ENCODE measurements around the gene DIS3L2. TPM values are rescaled to one million over a fixed set of nuclear protein-coding genes. Genes with fewer than 3 reads are reported as not detected.
"Not testable (repeated sequence)": the region's sequence is repeated elsewhere in the genome, so short reads cannot be mapped to it uniquely, and the experiment has no call there.

The DIS3L2 gene
- polyA plus RNA-seq, 3 donors, result 31.3 to 35.4 (median 33.2) TPM

DNA sequence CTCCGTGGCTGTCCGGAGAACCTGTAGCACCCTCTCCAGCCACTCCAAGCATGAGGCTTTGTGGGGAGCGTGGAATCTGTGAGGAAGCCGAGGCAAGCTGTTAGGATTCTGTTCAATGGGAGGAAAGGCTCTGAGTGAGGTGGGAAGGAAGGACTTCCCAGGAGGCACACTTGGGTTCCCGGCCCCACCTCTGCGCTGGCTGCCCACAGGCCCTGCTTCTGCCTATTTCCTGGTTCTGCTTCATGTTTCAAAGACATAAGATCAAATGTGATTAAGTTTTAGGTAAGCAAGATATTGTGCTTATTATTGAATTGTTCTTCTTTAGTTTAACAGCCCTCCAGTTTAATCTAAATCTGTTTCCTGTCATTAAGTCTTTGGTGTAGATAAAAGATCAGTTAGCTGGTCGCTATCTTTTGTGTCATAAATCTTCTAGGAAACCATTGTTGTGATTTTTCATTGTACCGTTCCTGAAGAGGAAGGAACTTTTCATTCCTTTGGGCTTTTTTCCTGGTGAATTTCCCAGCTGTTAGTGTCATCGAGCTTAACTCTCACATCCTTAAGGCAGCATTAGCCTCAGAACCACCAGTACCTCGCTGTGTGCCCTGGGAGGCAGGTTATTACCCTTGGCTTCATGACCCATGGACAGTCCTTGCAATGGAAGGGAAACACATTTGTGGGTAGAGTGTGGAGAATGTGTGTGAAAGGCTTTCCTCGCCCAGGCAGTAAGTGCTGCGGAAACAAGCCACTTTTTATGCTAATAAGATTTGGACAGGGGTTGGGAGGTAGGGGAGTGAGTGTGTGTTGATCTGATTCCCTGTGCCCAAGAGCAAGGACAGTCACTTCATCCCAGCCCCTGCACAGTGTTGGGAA lies 355.2 kb downstream of the DIS3L2 start:
- DNase-seq (ENCODE audit: low read depth in 3 of 3, low spot score in 2 of 3), result no peak

GRCh38 chr2:232318169-232318855 lies 356.8 kb downstream of the DIS3L2 start:
- no peak for DNase-seq (ENCODE audit: low read depth in 3 of 3, low spot score in 2 of 3)

GRCh38 chr2:232319067-232319802 lies 357.7 kb downstream of the DIS3L2 start:
- no peak for DNase-seq (ENCODE audit: low read depth in 3 of 3, low spot score in 2 of 3)

DNA sequence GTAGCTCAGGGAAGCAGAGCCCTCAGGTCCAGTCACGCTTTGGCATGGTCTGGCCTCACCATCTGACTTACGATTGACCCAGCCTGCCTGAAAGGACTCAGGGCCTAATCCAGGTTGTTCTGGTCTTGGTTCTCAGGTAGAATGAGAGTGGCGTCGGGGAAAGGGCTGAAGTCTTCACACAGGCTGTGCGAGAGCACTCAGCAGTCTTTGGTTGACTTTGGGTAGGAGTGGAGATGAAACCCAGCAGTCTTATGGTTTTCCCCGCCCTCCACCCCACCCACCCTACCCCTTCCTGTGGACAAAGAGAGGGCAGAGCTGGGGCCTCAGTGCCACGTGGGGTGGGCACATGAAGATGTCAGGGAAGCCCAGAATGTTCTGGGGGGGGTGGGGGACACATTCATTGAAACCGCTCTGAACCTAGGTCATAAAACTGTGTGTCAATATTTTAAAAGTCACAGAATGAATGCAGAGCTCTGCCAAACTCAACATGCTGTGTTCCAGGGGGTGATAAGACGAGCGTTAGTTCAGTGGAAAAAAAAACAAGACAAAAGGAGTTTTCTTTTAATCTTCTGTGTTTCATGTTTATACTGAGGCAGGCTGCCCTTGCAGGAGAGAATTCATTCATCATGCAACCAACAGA lies 358.4 kb downstream of the DIS3L2 start:
- DNase-seq (ENCODE audit: low read depth in 3 of 3, low spot score in 2 of 3), result no peak

- no peak for DNase-seq (ENCODE audit: low read depth in 3 of 3, low spot score in 2 of 3)
Observed at GRCh38 chr2:232320443-232320803, 358.9 kb downstream of the DIS3L2 start.

GRCh38 chr2:232321156-232321816 lies 359.8 kb downstream of the DIS3L2 start:
- DNase-seq (ENCODE audit: low read depth in 3 of 3, low spot score in 2 of 3), result no peak

DNA sequence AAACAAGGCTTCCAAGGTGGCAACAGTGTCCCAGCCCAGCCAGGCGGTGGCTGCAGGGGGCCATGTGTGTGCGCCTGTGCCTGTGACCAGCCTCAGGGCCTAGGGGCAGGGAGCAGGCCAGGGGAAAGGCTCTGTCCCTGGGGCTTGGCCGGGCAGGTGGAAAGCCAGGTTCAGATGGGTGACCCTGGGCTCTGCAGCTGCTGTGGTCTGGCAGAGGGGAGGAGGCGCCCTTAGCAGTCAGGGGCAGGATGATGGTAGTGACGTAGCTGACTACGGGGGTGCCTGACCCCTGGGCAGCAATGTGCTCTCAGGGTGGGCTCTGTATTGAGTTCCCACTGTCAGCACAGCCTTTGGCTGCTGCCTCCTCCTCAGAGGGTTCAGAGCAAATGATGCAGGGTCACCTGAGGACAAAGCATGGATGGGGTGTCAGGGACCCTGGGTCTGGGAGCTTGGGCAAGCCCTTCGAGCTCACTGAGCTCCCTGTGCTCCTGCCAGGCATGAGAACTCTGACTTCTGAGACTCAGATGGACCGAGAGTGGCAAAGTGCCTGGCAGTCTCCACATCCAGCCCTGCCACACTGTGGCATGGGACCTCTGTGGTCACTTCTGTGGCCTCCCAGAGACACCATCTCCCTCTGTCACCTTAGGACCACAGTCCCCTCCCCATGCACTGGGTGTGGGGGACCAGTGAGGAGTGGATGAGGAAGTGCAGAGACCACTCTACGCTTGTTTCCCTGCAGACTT lies 360.5 kb downstream of the DIS3L2 start:
- no peak for DNase-seq (ENCODE audit: low read depth in 3 of 3, low spot score in 2 of 3)

- no peak for DNase-seq (ENCODE audit: low read depth in 3 of 3, low spot score in 2 of 3)
Observed at GRCh38 chr2:232322560-232323327, 361.2 kb downstream of the DIS3L2 start.

DNA sequence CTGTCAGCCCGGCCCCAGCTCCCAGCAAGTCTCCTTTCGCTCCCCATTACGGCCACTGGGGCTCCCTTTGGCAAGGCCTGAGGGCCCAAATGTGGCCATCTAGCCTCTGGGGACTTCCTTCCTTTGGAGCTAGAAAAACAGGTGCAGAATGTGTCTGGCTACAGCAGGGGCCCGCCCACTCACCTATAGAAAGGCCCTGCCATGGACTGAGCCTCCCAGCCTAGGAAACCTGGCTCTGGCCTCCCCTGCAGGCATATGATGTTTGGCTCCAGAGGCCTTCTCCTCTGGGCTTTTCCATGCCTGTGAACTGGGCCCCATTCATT lies 361.8 kb downstream of the DIS3L2 start:
- DNase-seq (ENCODE audit: low read depth in 3 of 3, low spot score in 2 of 3), result no peak

DNA sequence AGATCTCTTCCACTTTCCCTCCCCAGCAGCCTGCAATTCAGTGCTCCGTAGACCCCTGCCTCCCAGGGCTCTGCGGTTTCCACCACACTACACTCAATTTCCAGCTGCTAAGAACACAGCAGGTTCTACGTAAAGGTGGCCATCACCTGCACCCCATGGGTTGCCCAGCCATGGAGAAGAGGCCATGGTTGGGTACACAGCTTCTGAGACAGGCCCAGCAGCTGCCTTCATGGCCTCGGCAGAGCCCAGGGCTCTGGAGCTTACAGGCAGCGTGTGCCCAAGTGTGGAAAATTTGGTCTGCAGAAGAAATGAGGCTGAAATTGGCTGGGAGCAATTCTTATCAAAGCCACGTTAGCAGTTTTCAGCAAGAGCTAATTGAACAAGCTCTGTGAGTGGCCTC lies 362.5 kb downstream of the DIS3L2 start:
- not testable (repeated sequence) for DNase-seq (ENCODE audit: low read depth in 3 of 3, low spot score in 2 of 3)

GRCh38 chr2:232324778-232325177 lies 363.3 kb downstream of the DIS3L2 start:
- no peak for DNase-seq (ENCODE audit: low read depth in 3 of 3, low spot score in 2 of 3)

- no peak for DNase-seq (ENCODE audit: low read depth in 3 of 3, low spot score in 2 of 3)
Observed at GRCh38 chr2:232325324-232326273, 364.1 kb downstream of the DIS3L2 start.

- not testable (repeated sequence) for DNase-seq (ENCODE audit: low read depth in 3 of 3, low spot score in 2 of 3)
Observed at GRCh38 chr2:232326274-232327104, 365.0 kb downstream of the DIS3L2 start.

DNA sequence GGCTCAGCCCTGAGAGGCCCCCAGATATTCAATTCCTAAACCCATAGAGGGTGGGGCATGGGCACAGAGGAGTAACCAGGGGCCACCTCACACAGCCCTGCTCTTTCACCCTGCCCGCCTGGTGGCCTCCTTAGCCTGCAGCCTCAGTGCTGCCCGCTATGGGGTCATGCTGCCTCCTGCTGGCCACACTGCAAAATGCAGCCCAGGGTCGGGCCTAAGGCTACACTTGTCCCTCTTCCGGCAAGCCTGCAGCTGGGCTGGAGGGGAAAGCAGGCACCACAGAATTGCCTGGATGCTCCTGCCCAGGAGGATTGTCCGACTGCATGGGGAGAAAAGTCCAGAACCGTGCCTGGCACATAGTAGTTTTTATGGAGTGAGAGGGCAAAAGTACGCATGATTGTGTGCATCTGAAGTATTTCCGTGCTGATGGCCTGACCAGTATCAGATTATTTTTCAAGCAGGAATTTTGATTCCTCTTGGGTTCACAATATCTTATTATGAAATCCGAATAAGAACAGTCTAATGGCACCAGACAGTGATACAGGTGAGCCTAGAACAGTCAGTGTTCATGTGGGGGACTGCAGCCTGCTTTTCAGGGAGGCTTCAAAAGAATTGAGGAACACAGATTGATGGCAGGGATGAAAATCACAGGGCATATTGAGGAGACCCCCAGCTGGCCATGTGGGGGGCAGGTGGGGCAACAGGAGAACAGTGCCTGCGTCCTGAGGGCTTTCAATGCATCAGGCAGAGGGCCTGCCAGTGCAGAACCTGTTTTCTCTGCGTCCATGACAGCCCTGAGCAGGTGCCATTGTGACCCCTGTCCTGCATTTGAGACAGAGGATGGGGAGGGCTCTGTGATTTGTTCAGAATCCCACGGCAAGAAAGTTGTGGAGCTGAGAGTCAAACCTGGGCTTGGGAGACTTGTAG lies 365.9 kb downstream of the DIS3L2 start:
- DNase-seq (ENCODE audit: low read depth in 3 of 3, low spot score in 2 of 3), result no peak

GRCh38 chr2:232328032-232328422 lies 366.5 kb downstream of the DIS3L2 start:
- no peak for DNase-seq (ENCODE audit: low read depth in 3 of 3, low spot score in 2 of 3)

All from right renal cortex interstitium (tissue), 3 donors.